ENCODE results near the gene OR2J1.
A peak's percentile ranks its signal among the peaks of the same experiment; 100 is the strongest.
"Not testable (repeated sequence)": the region's sequence is repeated elsewhere in the genome, so short reads cannot be mapped to it uniquely, and the experiment has no call there.

The OR2J1 gene

GRCh38 chr6:29107758-29108157 is 8.5 kb downstream of the OR2J1 start, which contains the start of gene OR2J3:
OR2J3 (plus strand) TSS chr6:29108058; CDS start chr6:29111891, 3,833 bp downstream.
- Histone ChIP-seq H3K27me3 (ENCODE audit: insufficient read depth, low read length, poor library complexity, severe bottlenecking) (no peaks in the 10 kb centered on the region), H3K79me2 (ENCODE audit: insufficient read depth, low read length) (no peaks in the 10 kb centered on the region), H4K20me1 (ENCODE audit: insufficient read depth, low read length, poor library complexity, severe bottlenecking) (no peaks in the 10 kb centered on the region), H3K9ac (ENCODE audit: low read depth, low read length, poor library complexity, severe bottlenecking) (no peak within 1 kb of the TSS), H3K4me2 (ENCODE audit: low read depth, low read length, poor library complexity, severe bottlenecking) (no peak within 1 kb of the TSS), H3K4me3 (ENCODE audit: low read length, poor library complexity, severe bottlenecking) (no peak within 1 kb of the TSS), H2AFZ (ENCODE audit: low read length) (no peak within 1 kb of the TSS), H3F3A (ENCODE audit: low read depth) (no peaks in the 10 kb centered on the region), H3K9me3 (ENCODE audit: insufficient read depth, low read depth, low read length) (no peaks in the 10 kb centered on the region), H3K4me1 (ENCODE audit: insufficient read depth, low read length, poor library complexity, severe bottlenecking) (no peaks in the 10 kb centered on the region), H3K36me3 (ENCODE audit: insufficient read depth, low read length) (no peaks in the 10 kb centered on the region), H3K9me2 (replicated peaks; ENCODE audit: low read depth, low read length) (no peaks in the 10 kb centered on the region)
- no peak for TF ChIP-seq EZH2phosphoT487 (IDR thresholded peaks at IDR 0.05; ENCODE audit: borderline replicate concordance)
- TF ChIP-seq CTCF (conservative IDR thresholded peaks at IDR 0.05; ENCODE audit: low read length): no peak

- no peak overlapping the region for H3K4me2 ChIP-seq (ENCODE audit: low read depth, low read length, poor library complexity, severe bottlenecking)
- H3K9me3 ChIP-seq (ENCODE audit: insufficient read depth, low read depth, low read length): no peaks in the 10 kb centered on the region
- TF ChIP-seq CTCF (conservative IDR thresholded peaks at IDR 0.05; ENCODE audit: low read length) (peak; percentile 33; the same call in 1 of the 2 replicates), EZH2phosphoT487 (IDR thresholded peaks at IDR 0.05; ENCODE audit: borderline replicate concordance) (no peak)
- H3K36me3 ChIP-seq (ENCODE audit: insufficient read depth, low read length): no peaks in the 10 kb centered on the region
- H3K9ac ChIP-seq (ENCODE audit: low read depth, low read length, poor library complexity, severe bottlenecking): no peak overlapping the region
- no peaks in the 10 kb centered on the region for H3F3A ChIP-seq (ENCODE audit: low read depth)
- H3K4me3 ChIP-seq (ENCODE audit: low read length, poor library complexity, severe bottlenecking): no peak overlapping the region
- H3K9me2 ChIP-seq (replicated peaks; ENCODE audit: low read depth, low read length): no peaks in the 10 kb centered on the region
- no peak overlapping the region for H2AFZ ChIP-seq (ENCODE audit: low read length)
- no peaks in the 10 kb centered on the region for H3K4me1 ChIP-seq (ENCODE audit: insufficient read depth, low read length, poor library complexity, severe bottlenecking)
- no peaks in the 10 kb centered on the region for H4K20me1 ChIP-seq (ENCODE audit: insufficient read depth, low read length, poor library complexity, severe bottlenecking)
- H3K27me3 ChIP-seq (ENCODE audit: insufficient read depth, low read length, poor library complexity, severe bottlenecking): no peaks in the 10 kb centered on the region
- H3K79me2 ChIP-seq (ENCODE audit: insufficient read depth, low read length): no peaks in the 10 kb centered on the region
These were observed 12.8 kb downstream of the OR2J1 start for GRCh38 chr6:29112135-29112534.

GRCh38 chr6:29114964-29115363 is 15.7 kb downstream of the OR2J1 start:
- H3K4me1 ChIP-seq (ENCODE audit: insufficient read depth, low read length, poor library complexity, severe bottlenecking); H3F3A ChIP-seq (ENCODE audit: low read depth); H3K9ac ChIP-seq (ENCODE audit: low read depth, low read length, poor library complexity, severe bottlenecking); H3K4me2 ChIP-seq (ENCODE audit: low read depth, low read length, poor library complexity, severe bottlenecking); H3K27me3 ChIP-seq (ENCODE audit: insufficient read depth, low read length, poor library complexity, severe bottlenecking); H2AFZ ChIP-seq (ENCODE audit: low read length); H4K20me1 ChIP-seq (ENCODE audit: insufficient read depth, low read length, poor library complexity, severe bottlenecking); H3K9me3 ChIP-seq (ENCODE audit: insufficient read depth, low read depth, low read length); H3K36me3 ChIP-seq (ENCODE audit: insufficient read depth, low read length); H3K4me3 ChIP-seq (ENCODE audit: low read length, poor library complexity, severe bottlenecking); H3K79me2 ChIP-seq (ENCODE audit: insufficient read depth, low read length); H3K9me2 ChIP-seq (replicated peaks; ENCODE audit: low read depth, low read length): not testable (repeated sequence)

- no peaks in the 10 kb centered on the region for H3K4me1 ChIP-seq (ENCODE audit: insufficient read depth, low read length, poor library complexity, severe bottlenecking)
- H4K20me1 ChIP-seq (ENCODE audit: insufficient read depth, low read length, poor library complexity, severe bottlenecking): no peaks in the 10 kb centered on the region
- H2AFZ ChIP-seq (ENCODE audit: low read length): no peak overlapping the region
- H3K9me3 ChIP-seq (ENCODE audit: insufficient read depth, low read depth, low read length): no peaks in the 10 kb centered on the region
- no peak overlapping the region for H3K9ac ChIP-seq (ENCODE audit: low read depth, low read length, poor library complexity, severe bottlenecking)
- H3K4me3 ChIP-seq (ENCODE audit: low read length, poor library complexity, severe bottlenecking): no peak overlapping the region
- no peaks in the 10 kb centered on the region for H3F3A ChIP-seq (ENCODE audit: low read depth)
- no peaks in the 10 kb centered on the region for H3K79me2 ChIP-seq (ENCODE audit: insufficient read depth, low read length)
- TF ChIP-seq EZH2phosphoT487 (IDR thresholded peaks at IDR 0.05; ENCODE audit: borderline replicate concordance) (no peak), CTCF (conservative IDR thresholded peaks at IDR 0.05; ENCODE audit: low read length) (no peak)
- no peaks in the 10 kb centered on the region for H3K27me3 ChIP-seq (ENCODE audit: insufficient read depth, low read length, poor library complexity, severe bottlenecking)
- H3K4me2 ChIP-seq (ENCODE audit: low read depth, low read length, poor library complexity, severe bottlenecking): no peak overlapping the region
- H3K36me3 ChIP-seq (ENCODE audit: insufficient read depth, low read length): no peaks in the 10 kb centered on the region
- H3K9me2 ChIP-seq (replicated peaks; ENCODE audit: low read depth, low read length): no peaks in the 10 kb centered on the region
These were observed 30.2 kb downstream of the OR2J1 start for GRCh38 chr6:29129326-29130012.

Measured in Loucy (cell line).